ENCODE measurements around the gene RRP15. TPM values are rescaled to one million over a fixed set of nuclear protein-coding genes. Genes with fewer than 3 reads are reported as not detected.

Gene RRP15
- total and polyA plus RNA-seq, 2 donors: 3.9 to 12.4 TPM

DNA sequence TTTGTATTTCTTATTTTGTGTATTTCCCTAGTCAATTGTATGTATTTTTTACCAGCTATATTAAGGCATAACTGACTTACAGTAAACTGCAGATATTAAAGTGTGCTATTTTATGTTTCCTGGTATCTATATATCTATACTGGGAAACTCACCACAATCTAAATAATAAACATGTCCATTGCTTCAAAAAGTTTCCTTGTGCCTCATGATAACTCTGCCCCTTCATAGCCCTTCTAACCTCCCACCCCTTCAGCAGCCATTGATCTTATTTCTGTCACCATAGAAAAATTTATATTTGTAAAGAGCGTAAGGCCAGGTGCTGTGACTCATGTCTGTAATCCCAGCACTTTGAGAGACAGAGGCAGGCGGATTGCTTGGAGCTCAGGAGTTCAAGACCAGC, 9.3 kb upstream of the RRP15 start:
- no peaks in the 10 kb centered on the region for H3K27me3 ChIP-seq (ENCODE audit: control insufficient read depth in 2 of 2, insufficient read depth in 1 of 2, low read length in 1 of 2)
- over 99% methylated on average over 2 of the region's 2 CpGs for WGBS
- H3K9me3 ChIP-seq (ENCODE audit: control insufficient read depth in 2 of 2, insufficient read depth in 1 of 2, low read length in 1 of 2): no peaks in the 10 kb centered on the region
- no peaks in the 10 kb centered on the region for H3K36me3 ChIP-seq (ENCODE audit: control insufficient read depth in 2 of 2, insufficient read depth in 2 of 2, low read length in 1 of 2)
- no peak for DNase-seq (ENCODE audit: low read depth in 6 of 9, low spot score in 9 of 9)
- no peak overlapping the region for H3K4me3 ChIP-seq (ENCODE audit: low read length in 2 of 2)
- no peak overlapping the region for H3K27ac ChIP-seq (ENCODE audit: low read depth in 1 of 2, low read length in 1 of 2)
- no peaks in the 10 kb centered on the region for H3K4me1 ChIP-seq (ENCODE audit: control insufficient read depth in 2 of 2, insufficient read depth in 2 of 2, low read length in 2 of 2)

DNA sequence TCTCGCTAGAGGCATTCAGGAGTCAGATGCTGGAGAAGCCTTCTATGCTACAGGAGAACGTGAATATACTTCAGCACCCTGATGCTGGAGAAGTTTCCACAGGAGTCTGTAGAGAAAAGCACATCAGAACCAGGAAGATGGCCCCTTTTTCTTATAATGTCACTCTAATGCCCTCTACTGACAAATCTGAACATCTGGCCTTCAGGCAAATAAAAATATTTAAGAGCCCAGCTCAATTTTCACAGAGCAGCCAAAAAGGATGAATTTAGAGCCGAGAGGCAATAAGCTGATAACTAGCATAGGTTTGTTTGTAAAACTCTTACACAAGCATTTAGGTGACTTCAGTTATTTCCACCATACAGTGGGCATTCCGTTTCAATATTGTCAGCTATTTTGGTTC, 3.8 kb upstream of the RRP15 start:
- DNase-seq (ENCODE audit: low read depth in 6 of 9, low spot score in 9 of 9): no peak
- Histone ChIP-seq H3K4me3 (ENCODE audit: low read length in 2 of 2) (no peak overlapping the region), H3K27me3 (ENCODE audit: control insufficient read depth in 2 of 2, insufficient read depth in 1 of 2, low read length in 1 of 2) (no peaks in the 10 kb centered on the region), H3K4me1 (ENCODE audit: control insufficient read depth in 2 of 2, insufficient read depth in 2 of 2, low read length in 2 of 2) (peaks cover 6 to 8% of the 10 kb centered on the region in 2 donors), H3K9me3 (ENCODE audit: control insufficient read depth in 2 of 2, insufficient read depth in 1 of 2, low read length in 1 of 2) (no peaks in the 10 kb centered on the region), H3K27ac (ENCODE audit: low read depth in 1 of 2, low read length in 1 of 2) (no peak overlapping the region), H3K36me3 (ENCODE audit: control insufficient read depth in 2 of 2, insufficient read depth in 2 of 2, low read length in 1 of 2) (no peaks in the 10 kb centered on the region)
- 84% methylated on average over 4 of the region's 4 CpGs for WGBS

DNA sequence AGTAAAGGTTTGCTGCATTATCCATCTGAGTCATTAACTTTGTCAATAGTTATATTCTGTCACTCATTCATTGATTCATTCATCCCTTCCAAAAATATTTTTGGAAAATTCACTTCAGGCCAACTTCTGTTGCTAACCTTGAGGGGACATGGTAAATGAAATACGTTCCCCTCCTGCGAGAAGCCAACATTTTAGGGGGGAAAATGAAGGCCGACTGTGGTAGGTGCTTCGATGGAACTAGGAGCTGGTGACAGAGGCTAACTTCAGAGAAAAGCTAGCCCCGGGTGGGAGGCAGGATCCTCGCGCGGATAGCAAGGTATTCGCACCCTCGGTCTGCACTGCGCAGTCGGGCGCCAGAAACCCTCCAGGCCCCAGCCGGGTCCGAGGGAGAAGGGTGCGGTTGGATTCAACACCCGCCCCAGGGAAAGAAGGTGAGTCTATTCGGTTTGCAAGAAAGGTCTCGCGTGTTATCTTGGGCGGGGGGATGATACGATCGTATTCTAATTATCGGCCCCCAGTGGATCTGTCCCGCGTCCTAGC, 646 bp upstream of the RRP15 start:
- DNase-seq (ENCODE audit: low read depth in 6 of 9, low spot score in 9 of 9): no peak

DNA sequence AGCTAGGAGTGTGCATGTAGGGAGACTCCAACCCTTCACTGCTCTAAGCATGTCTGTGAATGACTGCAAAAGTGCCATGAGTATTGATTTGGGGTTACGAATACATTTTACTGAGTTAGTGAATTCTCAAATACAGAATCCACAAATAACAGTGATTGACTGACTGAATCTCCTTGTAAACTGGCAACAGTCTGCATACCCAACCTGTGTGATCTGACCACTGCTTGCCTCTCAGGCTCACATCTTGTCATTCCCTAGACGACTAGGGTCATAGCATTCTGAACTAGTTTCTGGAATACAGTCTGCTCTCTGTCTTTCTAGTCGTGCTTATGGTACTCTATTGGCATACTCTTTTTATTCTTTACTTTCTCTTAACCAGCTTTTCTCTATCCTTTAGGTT, 7.4 kb downstream of the RRP15 start:
- no peaks in the 10 kb centered on the region for H3K27me3 ChIP-seq (ENCODE audit: control insufficient read depth in 2 of 2, insufficient read depth in 1 of 2, low read length in 1 of 2)
- peaks cover 6% of the 10 kb centered on the region in 2 donors for H3K36me3 ChIP-seq (ENCODE audit: control insufficient read depth in 2 of 2, insufficient read depth in 2 of 2, low read length in 1 of 2)
- 97% methylated on average over 3 of the region's 3 CpGs for WGBS
- H3K4me1 ChIP-seq (ENCODE audit: control insufficient read depth in 2 of 2, insufficient read depth in 2 of 2, low read length in 2 of 2): no peaks in the 10 kb centered on the region
- no peaks in the 10 kb centered on the region for H3K9me3 ChIP-seq (ENCODE audit: control insufficient read depth in 2 of 2, insufficient read depth in 1 of 2, low read length in 1 of 2)
- H3K4me3 ChIP-seq (ENCODE audit: low read length in 2 of 2): no peak overlapping the region
- H3K27ac ChIP-seq (ENCODE audit: low read depth in 1 of 2, low read length in 1 of 2): no peak overlapping the region
- DNase-seq (ENCODE audit: low read depth in 6 of 9, low spot score in 9 of 9): no peak

More for the DNA sequence above, 646 bp upstream of the RRP15 start:
- H3K4me1 ChIP-seq (ENCODE audit: control insufficient read depth in 2 of 2, insufficient read depth in 2 of 2, low read length in 2 of 2): peaks cover 6 to 9% of the 10 kb centered on the region in 2 donors
- no peaks in the 10 kb centered on the region for H3K36me3 ChIP-seq (ENCODE audit: control insufficient read depth in 2 of 2, insufficient read depth in 2 of 2, low read length in 1 of 2)
- H3K27ac ChIP-seq (ENCODE audit: low read depth in 1 of 2, low read length in 1 of 2): peak overlapping the region in 1 of 2 donors; percentile 84
- WGBS: 12% methylated on average over 26 of the region's 26 CpGs
- no peaks in the 10 kb centered on the region for H3K9me3 ChIP-seq (ENCODE audit: control insufficient read depth in 2 of 2, insufficient read depth in 1 of 2, low read length in 1 of 2)
- peak overlapping the region; percentile 72 to 78 for H3K4me3 ChIP-seq (ENCODE audit: low read length in 2 of 2)
- H3K27me3 ChIP-seq (ENCODE audit: control insufficient read depth in 2 of 2, insufficient read depth in 1 of 2, low read length in 1 of 2): no peaks in the 10 kb centered on the region

DNA sequence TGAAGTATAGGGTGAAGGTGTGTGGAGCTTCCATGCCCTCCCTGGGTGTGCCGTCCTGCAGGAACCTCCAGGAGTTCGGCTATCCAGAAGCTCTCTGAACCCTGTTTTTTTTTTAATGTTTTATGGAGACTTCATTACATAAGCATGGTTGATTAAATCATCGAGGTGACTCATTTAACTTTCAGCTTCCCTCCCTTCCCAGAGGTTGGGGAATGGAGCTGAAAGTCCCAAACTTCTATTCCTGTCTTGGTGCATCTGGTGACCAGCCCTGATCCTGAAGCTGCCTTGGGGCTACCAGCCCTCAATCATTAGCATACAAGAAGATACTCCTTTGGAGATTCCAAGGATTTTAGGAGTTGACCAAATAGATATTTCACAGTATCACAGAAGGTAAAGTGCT, 9.5 kb downstream of the RRP15 start:
- no peak for DNase-seq (ENCODE audit: low read depth in 6 of 9, low spot score in 9 of 9)
- H3K9me3 ChIP-seq (ENCODE audit: control insufficient read depth in 2 of 2, insufficient read depth in 1 of 2, low read length in 1 of 2): no peaks in the 10 kb centered on the region
- H3K4me3 ChIP-seq (ENCODE audit: low read length in 2 of 2): no peak overlapping the region
- WGBS: 95% methylated on average over 3 of the region's 3 CpGs
- no peaks in the 10 kb centered on the region for H3K4me1 ChIP-seq (ENCODE audit: control insufficient read depth in 2 of 2, insufficient read depth in 2 of 2, low read length in 2 of 2)
- H3K36me3 ChIP-seq (ENCODE audit: control insufficient read depth in 2 of 2, insufficient read depth in 2 of 2, low read length in 1 of 2): peaks cover 6% of the 10 kb centered on the region in 2 donors
- H3K27ac ChIP-seq (ENCODE audit: low read depth in 1 of 2, low read length in 1 of 2): no peak overlapping the region
- H3K27me3 ChIP-seq (ENCODE audit: control insufficient read depth in 2 of 2, insufficient read depth in 1 of 2, low read length in 1 of 2): no peaks in the 10 kb centered on the region

DNA sequence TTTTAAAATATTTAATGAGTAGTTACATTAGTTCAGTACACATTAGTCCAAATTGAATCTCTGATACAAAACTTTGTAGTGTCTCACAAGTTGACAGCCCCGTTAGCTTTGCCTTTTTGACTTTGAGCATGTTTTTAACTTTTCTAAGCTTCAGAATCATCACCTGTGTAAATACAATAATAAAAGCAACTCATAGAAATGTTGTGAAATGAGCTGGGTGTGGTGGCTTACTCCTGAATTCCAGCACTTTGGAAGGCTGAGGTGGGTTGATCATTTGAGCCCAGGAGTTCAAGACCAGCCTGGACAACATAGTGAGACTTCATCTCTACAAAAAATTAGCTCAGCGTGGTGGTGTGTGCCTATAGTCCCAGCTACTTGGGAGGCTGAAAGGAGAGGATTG, 11.1 kb downstream of the RRP15 start:
- H3K36me3 ChIP-seq (ENCODE audit: control insufficient read depth in 2 of 2, insufficient read depth in 2 of 2, low read length in 1 of 2): peaks cover 6% of the 10 kb centered on the region in 2 donors
- H3K27ac ChIP-seq (ENCODE audit: low read depth in 1 of 2, low read length in 1 of 2): no peak overlapping the region
- no peak overlapping the region for H3K4me3 ChIP-seq (ENCODE audit: low read length in 2 of 2)
- no peak for DNase-seq (ENCODE audit: low read depth in 6 of 9, low spot score in 9 of 9)
- 99% methylated on average over 2 of the region's 2 CpGs for WGBS
- H3K27me3 ChIP-seq (ENCODE audit: control insufficient read depth in 2 of 2, insufficient read depth in 1 of 2, low read length in 1 of 2): no peaks in the 10 kb centered on the region
- H3K9me3 ChIP-seq (ENCODE audit: control insufficient read depth in 2 of 2, insufficient read depth in 1 of 2, low read length in 1 of 2): no peaks in the 10 kb centered on the region
- H3K4me1 ChIP-seq (ENCODE audit: control insufficient read depth in 2 of 2, insufficient read depth in 2 of 2, low read length in 2 of 2): no peaks in the 10 kb centered on the region

DNA sequence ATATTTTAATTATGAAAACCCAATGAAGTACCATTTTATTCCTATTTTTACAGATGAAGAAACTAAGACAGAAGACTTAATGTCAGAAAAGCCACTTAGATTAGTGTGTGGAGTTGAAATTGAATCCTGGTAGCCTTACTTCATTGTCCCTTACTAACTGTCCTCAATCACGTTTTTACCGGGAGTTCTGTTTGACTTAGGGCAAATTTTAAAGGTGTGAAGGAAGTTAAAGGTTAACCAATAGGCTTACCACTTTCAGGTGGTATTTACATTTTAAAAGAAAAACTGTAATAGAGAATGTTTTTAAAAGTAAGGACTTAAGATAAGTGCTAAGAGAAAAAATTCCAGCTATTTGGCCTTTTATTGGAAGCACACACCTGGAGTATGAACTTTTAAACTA, 12.4 kb downstream of the RRP15 start:
- H3K4me1 ChIP-seq (ENCODE audit: control insufficient read depth in 2 of 2, insufficient read depth in 2 of 2, low read length in 2 of 2): no peaks in the 10 kb centered on the region

DNA sequence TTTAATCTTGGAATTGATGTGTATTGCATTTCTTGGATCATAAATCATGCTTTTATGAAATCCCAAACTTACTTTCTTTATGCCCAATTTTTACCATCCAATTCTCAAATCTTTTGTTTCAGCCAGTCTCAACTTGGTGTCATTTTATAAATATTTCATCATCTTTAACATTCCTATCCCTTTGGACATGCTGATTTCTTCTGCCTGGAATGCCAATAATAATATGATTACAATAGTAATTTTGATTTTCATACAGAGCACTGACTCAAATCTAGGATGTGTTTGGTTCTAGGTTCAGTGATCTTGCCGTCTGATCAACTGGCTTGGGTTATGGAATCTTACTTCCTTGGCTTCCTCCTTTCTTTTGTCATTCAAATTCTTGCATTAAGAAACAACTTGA, 12.8 kb downstream of the RRP15 start:
- Histone ChIP-seq H3K27ac (ENCODE audit: low read depth in 1 of 2, low read length in 1 of 2) (no peak overlapping the region), H3K9me3 (ENCODE audit: control insufficient read depth in 2 of 2, insufficient read depth in 1 of 2, low read length in 1 of 2) (no peaks in the 10 kb centered on the region), H3K36me3 (ENCODE audit: control insufficient read depth in 2 of 2, insufficient read depth in 2 of 2, low read length in 1 of 2) (peaks cover 6% of the 10 kb centered on the region in 2 donors), H3K4me3 (ENCODE audit: low read length in 2 of 2) (no peak overlapping the region), H3K27me3 (ENCODE audit: control insufficient read depth in 2 of 2, insufficient read depth in 1 of 2, low read length in 1 of 2) (no peaks in the 10 kb centered on the region), H3K4me1 (ENCODE audit: control insufficient read depth in 2 of 2, insufficient read depth in 2 of 2, low read length in 2 of 2) (no peaks in the 10 kb centered on the region)
- DNase-seq (ENCODE audit: low read depth in 6 of 9, low spot score in 9 of 9): no peak
- 94% methylated on average over 1 of the region's 1 CpG for WGBS

More for the DNA sequence above, 12.4 kb downstream of the RRP15 start:
- Histone ChIP-seq H3K36me3 (ENCODE audit: control insufficient read depth in 2 of 2, insufficient read depth in 2 of 2, low read length in 1 of 2) (peaks cover 6% of the 10 kb centered on the region in 2 donors), H3K27me3 (ENCODE audit: control insufficient read depth in 2 of 2, insufficient read depth in 1 of 2, low read length in 1 of 2) (no peaks in the 10 kb centered on the region), H3K9me3 (ENCODE audit: control insufficient read depth in 2 of 2, insufficient read depth in 1 of 2, low read length in 1 of 2) (no peaks in the 10 kb centered on the region), H3K27ac (ENCODE audit: low read depth in 1 of 2, low read length in 1 of 2) (no peak overlapping the region), H3K4me3 (ENCODE audit: low read length in 2 of 2) (no peak overlapping the region)
- no peak for DNase-seq (ENCODE audit: low read depth in 6 of 9, low spot score in 9 of 9)
- 98% methylated on average over 2 of the region's 2 CpGs for WGBS

DNA sequence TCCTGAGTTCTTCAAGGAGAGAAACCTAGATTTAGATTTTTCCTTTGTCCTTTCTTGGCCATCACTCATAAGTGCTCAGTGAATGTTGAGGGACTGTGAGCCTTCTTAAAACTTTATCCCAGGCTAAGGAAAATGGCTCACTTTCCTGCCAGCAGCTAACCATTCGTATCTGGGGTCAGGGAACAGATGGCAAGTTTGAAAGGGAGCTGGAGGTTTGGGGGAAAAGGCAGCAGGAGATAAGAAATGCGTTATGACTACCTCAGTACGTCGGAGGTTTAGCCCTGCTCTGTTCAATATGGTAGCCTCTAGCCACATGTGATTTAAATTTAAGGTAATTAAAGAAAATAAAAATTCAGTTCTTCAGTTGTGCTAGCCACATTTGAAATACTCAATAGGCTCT, 13.3 kb downstream of the RRP15 start:
- H3K9me3 ChIP-seq (ENCODE audit: control insufficient read depth in 2 of 2, insufficient read depth in 1 of 2, low read length in 1 of 2): no peaks in the 10 kb centered on the region
- no peaks in the 10 kb centered on the region for H3K27me3 ChIP-seq (ENCODE audit: control insufficient read depth in 2 of 2, insufficient read depth in 1 of 2, low read length in 1 of 2)
- no peak for DNase-seq (ENCODE audit: low read depth in 6 of 9, low spot score in 9 of 9)
- no peak overlapping the region for H3K27ac ChIP-seq (ENCODE audit: low read depth in 1 of 2, low read length in 1 of 2)
- H3K4me1 ChIP-seq (ENCODE audit: control insufficient read depth in 2 of 2, insufficient read depth in 2 of 2, low read length in 2 of 2): no peaks in the 10 kb centered on the region
- 95% methylated on average over 4 of the region's 4 CpGs for WGBS
- peaks cover 6% of the 10 kb centered on the region in 2 donors for H3K36me3 ChIP-seq (ENCODE audit: control insufficient read depth in 2 of 2, insufficient read depth in 2 of 2, low read length in 1 of 2)
- no peak overlapping the region for H3K4me3 ChIP-seq (ENCODE audit: low read length in 2 of 2)

All from thymus (tissue), 11 donors.